GM06990 (cell line): Measurements from ENCODE around the gene NEURL1B.

ENCODE experiments used
- DNase-seq: peaks from one replicate; pipeline ENCODE4 v3.0.0-alpha.2; 2011; ENCODE audit not compliant: insufficient read length; ENCODE audit errors: extremely low read depth
- H3K27me3 ChIP-seq: replicated peaks from 2 replicates; pipeline ENCODE4 v1.6.0; 2011; ENCODE audit warnings: low read length; ENCODE audit not compliant: control insufficient read depth, insufficient read depth
- H3K36me3 ChIP-seq: 2 replicates; pipeline ENCODE4 v1.5.1; 2011; ENCODE audit warnings: low read length; ENCODE audit not compliant: control insufficient read depth, insufficient read depth
- H3K4me3 ChIP-seq: replicated peaks from 2 replicates; pipeline ENCODE4 v1.5.1; 2011; ENCODE audit warnings: low read depth, mild to moderate bottlenecking, control low read depth, low read length
- CTCF ChIP-seq: IDR thresholded peaks from 2 replicates; pipeline ENCODE4 v1.5.1; 2011; ENCODE audit warnings: low read length, control low read depth, mild to moderate bottlenecking, inconsistent platforms; ENCODE audit not compliant: insufficient read depth, poor library complexity, severe bottlenecking

Gene NEURL1B

DNA sequence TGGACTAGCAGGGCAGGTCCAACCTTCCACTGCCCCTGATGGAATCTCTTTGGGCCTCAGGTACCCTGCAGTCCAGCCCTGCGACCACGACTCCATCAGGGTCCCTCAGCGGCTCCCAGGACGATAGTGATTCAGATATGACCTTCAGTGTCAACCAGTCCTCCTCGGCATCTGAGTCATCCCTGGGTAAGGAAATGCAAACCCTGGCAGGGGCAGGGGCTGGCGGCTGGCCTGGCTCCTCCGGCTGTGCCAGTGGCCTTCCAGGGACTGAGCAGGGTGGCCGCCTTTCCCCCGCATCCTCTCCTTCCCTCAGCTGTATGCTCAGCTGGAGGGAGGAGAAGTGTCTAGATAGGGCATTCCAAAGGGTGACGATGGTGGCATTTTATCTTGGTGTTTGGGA, 45.0 kb downstream of the NEURL1B start:
- no peak for DNase-seq
- Histone ChIP-seq H3K36me3 (no peaks in the 10 kb centered on the region), H3K27me3 (no peaks in the 10 kb centered on the region), H3K4me3 (no peak overlapping the region)
- no peak for TF ChIP-seq CTCF

GRCh38 chr5:172686539-172687390, 45.7 kb downstream of the NEURL1B start:
- no peaks in the 10 kb centered on the region for H3K27me3 ChIP-seq
- no peak for TF ChIP-seq CTCF
- DNase-seq: no peak
- H3K4me3 ChIP-seq: no peak overlapping the region
- no peaks in the 10 kb centered on the region for H3K36me3 ChIP-seq

DNA sequence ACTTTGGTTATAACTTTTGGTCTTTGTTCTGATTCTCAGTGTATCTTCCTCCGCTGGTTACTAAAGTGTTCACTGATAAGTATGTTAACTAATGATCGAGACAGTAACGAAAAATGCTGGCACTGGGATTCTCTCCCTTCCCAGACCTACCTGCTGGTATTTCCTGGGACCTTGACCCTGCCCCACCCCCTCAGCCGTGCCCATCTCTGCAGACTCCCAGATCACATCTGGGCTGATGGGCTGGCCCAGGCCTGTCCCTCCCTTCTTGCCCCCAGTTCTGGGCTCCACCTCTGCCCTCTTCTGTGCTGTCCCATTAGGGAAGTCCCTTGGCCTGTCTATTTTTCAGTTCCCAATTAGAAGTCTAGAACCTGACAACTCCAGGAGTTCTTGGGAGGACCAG, 46.9 kb downstream of the NEURL1B start:
- Histone ChIP-seq H3K4me3 (no peak overlapping the region), H3K27me3 (no peaks in the 10 kb centered on the region), H3K36me3 (no peaks in the 10 kb centered on the region)
- DNase-seq: no peak
- no peak for TF ChIP-seq CTCF

- no peak for DNase-seq
- Histone ChIP-seq H3K27me3 (no peaks in the 10 kb centered on the region), H3K4me3 (no peak overlapping the region), H3K36me3 (no peaks in the 10 kb centered on the region)
- TF ChIP-seq CTCF: no peak
Observed at GRCh38 chr5:172688349-172689217, 47.5 kb downstream of the NEURL1B start.

DNA sequence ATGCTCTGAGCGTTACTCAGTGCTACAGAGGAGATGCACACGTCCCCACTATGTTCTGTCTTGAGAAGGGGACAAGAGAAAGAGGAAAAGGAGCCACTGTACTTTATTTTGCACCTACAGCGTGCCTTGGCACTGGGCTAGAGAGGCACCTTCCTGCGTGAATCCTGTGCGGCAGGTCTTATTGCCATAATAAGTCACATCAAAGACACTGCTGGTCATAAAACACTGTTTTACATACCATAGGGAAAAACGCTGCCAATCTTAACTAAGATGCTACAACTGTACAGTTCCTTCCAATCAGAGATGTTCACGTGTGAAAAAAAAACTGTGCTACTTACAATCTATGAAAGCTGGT, 48.1 kb downstream of the NEURL1B start:
- no peak overlapping the region for H3K4me3 ChIP-seq
- no peaks in the 10 kb centered on the region for H3K27me3 ChIP-seq
- no peak for TF ChIP-seq CTCF
- no peaks in the 10 kb centered on the region for H3K36me3 ChIP-seq
- no peak for DNase-seq
